SK-N-MC (cell line): ENCODE data around the gene GIMAP2.

ENCODE experiments used
- EZH2 ChIP-seq: fragments of 200-600 bp; sonication (generic); IDR thresholded peaks from one replicate; pipeline ENCODE4 v1.6.1; 2017; ENCODE audit warnings: antibody characterized with exemption
- FOXP2 ChIP-seq: optimal IDR thresholded peaks from 2 replicates; pipeline ENCODE3; 2011; ENCODE audit warnings: mild to moderate bottlenecking, moderate library complexity; ENCODE audit not compliant: insufficient read depth; ENCODE audit errors: extremely low read length, control extremely low read depth
- POLR2AphosphoS5 ChIP-seq: IDR thresholded peaks from 2 replicates; pipeline ENCODE4 v1.6.1; 2012; ENCODE audit warnings: mild to moderate bottlenecking, low read depth, low read length, borderline replicate concordance

DNA sequence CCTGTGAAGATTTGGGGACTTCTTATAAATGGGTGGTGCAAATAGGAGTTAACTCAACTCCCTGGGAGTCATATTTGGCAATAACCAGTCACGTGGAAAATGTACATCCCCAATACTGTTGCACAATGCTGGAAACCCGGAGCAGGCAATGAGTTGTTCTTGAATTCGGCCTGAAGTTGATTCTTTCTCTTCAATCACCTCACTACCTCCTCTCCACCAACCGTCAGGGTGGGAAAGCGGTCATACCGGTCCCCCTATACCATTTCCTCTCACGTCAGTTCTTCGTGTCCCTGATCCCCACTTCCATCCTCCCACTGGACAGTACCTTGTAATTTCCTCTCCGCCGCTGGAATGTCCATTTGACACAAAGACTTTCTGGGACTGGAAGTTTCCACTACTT is 54.5 kb downstream of the GIMAP2 start:
- no peak for TF ChIP-seq EZH2
- TF ChIP-seq POLR2AphosphoS5, result no peak
- no peak for TF ChIP-seq FOXP2
